H9 (cell line): ENCODE results near the gene PHF11. TPM values are rescaled to one million over a fixed set of nuclear protein-coding genes. Genes with fewer than 3 reads are reported as not detected.

ENCODE experiments used
- DNase-seq: peaks from one replicate; pipeline ENCODE4 v3.0.0-alpha.2; 2017
- H2AFZ ChIP-seq: one replicate; pipeline ENCODE4 v1.6.1; 2013; ENCODE audit warnings: mild to moderate bottlenecking, low read length, control low read depth, moderate library complexity
- H2AK5ac ChIP-seq: 2 replicates; pipeline ENCODE4 v1.6.1; 2013; ENCODE audit warnings: low read length, control low read depth, mixed read lengths; ENCODE audit not compliant: insufficient read length
- H2BK120ac ChIP-seq: one replicate; pipeline ENCODE4 v1.6.1; 2013; ENCODE audit warnings: low read depth, mild to moderate bottlenecking, low read length, control low read depth, inconsistent platforms; ENCODE audit not compliant: poor library complexity, severe bottlenecking
- H2BK12ac ChIP-seq: 2 replicates; pipeline ENCODE4 v1.6.1; 2013; ENCODE audit warnings: low read length, control low read depth, mixed read lengths, low read depth; ENCODE audit not compliant: insufficient read length
- H2BK15ac ChIP-seq: 2 replicates; pipeline ENCODE4 v1.6.1; 2013; ENCODE audit warnings: low read depth, low read length, control low read depth
- H2BK20ac ChIP-seq: one replicate; pipeline ENCODE4 v1.6.1; 2013; ENCODE audit warnings: low read depth, mild to moderate bottlenecking, low read length, control low read depth, inconsistent platforms; ENCODE audit not compliant: poor library complexity, severe bottlenecking
- H2BK5ac ChIP-seq: 2 replicates; pipeline ENCODE4 v1.6.1; 2013; ENCODE audit warnings: low read length, control low read depth, mixed read lengths; ENCODE audit not compliant: insufficient read length
- H3K14ac ChIP-seq: 2 replicates; pipeline ENCODE4 v1.6.1; 2013; ENCODE audit warnings: low read length, control low read depth; ENCODE audit not compliant: insufficient read depth
- H3K18ac ChIP-seq: 2 replicates; pipeline ENCODE4 v1.6.1; 2013; ENCODE audit warnings: low read depth, mild to moderate bottlenecking, mixed read lengths, low read length, control low read depth; ENCODE audit not compliant: insufficient read length
- H3K23ac ChIP-seq: 2 replicates; pipeline ENCODE4 v1.6.1; 2013; ENCODE audit warnings: low read length, control low read depth, mixed read lengths, low read depth; ENCODE audit not compliant: insufficient read length
- H3K23me2 ChIP-seq: 2 replicates; pipeline ENCODE4 v1.6.1; 2013; ENCODE audit warnings: low read depth, mild to moderate bottlenecking, mixed read lengths, low read length, control low read depth; ENCODE audit not compliant: insufficient read length, poor library complexity, severe bottlenecking
- H3K27ac ChIP-seq: 2 replicates; pipeline ENCODE4 v1.5.1; 2013; ENCODE audit warnings: low read length, control low read depth, mixed read lengths, low read depth; ENCODE audit not compliant: insufficient read length
- H3K27me3 ChIP-seq: 2 replicates; pipeline ENCODE4 v1.6.1; 2013; ENCODE audit warnings: low read length, control low read depth, inconsistent platforms; ENCODE audit not compliant: insufficient read depth
- H3K4ac ChIP-seq: 2 replicates; pipeline ENCODE4 v1.6.1; 2013; ENCODE audit warnings: low read depth, mild to moderate bottlenecking, control low read depth, inconsistent platforms, low read length, moderate library complexity
- H3K4me1 ChIP-seq: 2 replicates; pipeline ENCODE4 v1.6.1; 2013; ENCODE audit warnings: low read length, control low read depth, inconsistent platforms; ENCODE audit not compliant: insufficient read depth
- H3K4me2 ChIP-seq: 2 replicates; pipeline ENCODE4 v1.6.1; 2013; ENCODE audit warnings: low read length, control low read depth, mixed read lengths; ENCODE audit not compliant: insufficient read length, insufficient read depth
- H3K56ac ChIP-seq: 2 replicates; pipeline ENCODE4 v1.6.1; 2013; ENCODE audit warnings: low read depth, mild to moderate bottlenecking, mixed read lengths, low read length, control low read depth; ENCODE audit not compliant: insufficient read length
- H3K79me1 ChIP-seq: 2 replicates; pipeline ENCODE4 v1.6.1; 2013; ENCODE audit warnings: low read depth, mild to moderate bottlenecking, moderate library complexity, low read length, control low read depth, inconsistent platforms; ENCODE audit not compliant: insufficient read depth, poor library complexity, severe bottlenecking
- H3K79me2 ChIP-seq: 2 replicates; pipeline ENCODE4 v1.6.1; 2013; ENCODE audit warnings: low read length, control low read depth, inconsistent platforms; ENCODE audit not compliant: insufficient read depth
- H3K9ac ChIP-seq: 2 replicates; pipeline ENCODE4 v1.6.1; 2013; ENCODE audit warnings: low read length, control low read depth, mixed read lengths; ENCODE audit not compliant: insufficient read length; ENCODE audit errors: extremely low read depth
- H3K9me3 ChIP-seq: one replicate; pipeline ENCODE4 v1.6.1; 2013; ENCODE audit warnings: low read depth, low read length, inconsistent platforms; ENCODE audit not compliant: control insufficient read depth
- H3T11ph ChIP-seq: one replicate; pipeline ENCODE4 v1.6.1; 2013; ENCODE audit warnings: mild to moderate bottlenecking, low read length, control low read depth, inconsistent platforms
- H4K20me1 ChIP-seq: one replicate; pipeline ENCODE4 v1.6.1; 2013; ENCODE audit not compliant: control insufficient read depth, insufficient read length, insufficient read depth
- H4K5ac ChIP-seq: 2 replicates; pipeline ENCODE4 v1.6.1; 2013; ENCODE audit warnings: low read depth, mild to moderate bottlenecking, mixed read lengths, low read length, control low read depth; ENCODE audit not compliant: insufficient read length
- H4K8ac ChIP-seq: replicated peaks from 2 replicates; pipeline ENCODE4 v1.6.1; 2013; ENCODE audit warnings: low read length, control low read depth, mixed read lengths, low read depth; ENCODE audit not compliant: insufficient read length
- H4K91ac ChIP-seq: 2 replicates; pipeline ENCODE4 v1.6.1; 2013; ENCODE audit warnings: low read depth, mild to moderate bottlenecking, moderate library complexity, mixed read lengths, low read length, control low read depth; ENCODE audit not compliant: insufficient read length
- H3K27ac Mint-ChIP-seq, 3 experiments: 2 replicates in 2 of 3; 3 replicates in 1 of 3; pipeline ENCODE4 v1.8.0; 2020 to 2021; ENCODE audit warnings: mixed read lengths in 3 of 3, mild to moderate bottlenecking in 1 of 3, moderate library complexity in 1 of 3
- H3K27me3 Mint-ChIP-seq: 2 replicates; pipeline ENCODE4 v1.8.0; 2021; ENCODE audit warnings: low read depth, mild to moderate bottlenecking, moderate library complexity, mixed read lengths
- H3K36me3 Mint-ChIP-seq, 3 experiments: 2 replicates in 2 of 3; 3 replicates in 1 of 3; pipeline ENCODE4 v1.8.0; 2020 to 2021; ENCODE audit warnings: low read depth in 3 of 3, mixed read lengths in 3 of 3; ENCODE audit not compliant: insufficient read depth in 1 of 3
- H3K4me1 Mint-ChIP-seq, 2 experiments: 2 replicates each; pipeline ENCODE4 v1.8.0; 2020; ENCODE audit warnings: mixed read lengths in 2 of 2
- H3K4me3 Mint-ChIP-seq, 2 experiments: 2 replicates in 1 of 2; 3 replicates in 1 of 2; pipeline ENCODE4 v1.8.0; 2020 to 2021; ENCODE audit warnings: mild to moderate bottlenecking in 2 of 2, mixed read lengths in 2 of 2, moderate library complexity in 1 of 2
- H3K9me3 Mint-ChIP-seq, 2 experiments: 2 replicates in 1 of 2; 3 replicates in 1 of 2; pipeline ENCODE4 v1.8.0; 2020; ENCODE audit warnings: mild to moderate bottlenecking in 2 of 2, mixed read lengths in 2 of 2, moderate library complexity in 1 of 2
- CTCF ChIP-seq: fragments of 200-600 bp; sonication (generic); conservative IDR thresholded peaks from 3 replicates; pipeline ENCODE4 v1.8.0; 2021; ENCODE audit warnings: antibody characterized with exemption, mild to moderate bottlenecking
- WGBS: extraction: QIAGEN DNeasy Blood & Tissue Kit; methylation state at CpG from one replicate; pipeline ENCODE4 v1.1.7; 2013; ENCODE audit warnings: missing lambda C conversion rate, low lambda C conversion rate, mixed read lengths; ENCODE audit not compliant: insufficient read length; ENCODE audit errors: extremely low coverage; 5-methylcytosine and 5-hydroxymethylcytosine counted together
- long read RNA-seq: library from polyadenylated mRNA; unstranded; transcript quantifications from one replicate; pipeline ENCODE4 v2.0.0, GENCODE V29; 2020
- total RNA-seq: library from RNA; stranded (reverse); gene quantifications from 2 replicates; pipeline ENCODE4 v1.2.1, GENCODE V29; 2021

The PHF11 gene
- 11.5 and 13.5 TPM in 2 replicates for total RNA-seq
- long read RNA-seq, transcript PHF11-202 (10 exons, 1,359 nt): major isoform, 25 of 40 reads
- long read RNA-seq, partial matches to known transcripts: 1 of 40 reads
- long read RNA-seq, other reads (novel, unspliced or antisense): 10 of 40 reads

GRCh38 chr13:49495783-49496762 lies at the start of gene PHF11:
Gene PHF11, plus strand, starts transcription at chr13:49495953. Its CDS starts 49 bp downstream, at chr13:49496002.
- Histone ChIP-seq H2BK12ac (no peak within 1 kb of the TSS), H2BK5ac (no peak within 1 kb of the TSS), H3K79me1 (no peaks in the 10 kb centered on the region), H3K18ac (peak within 1 kb of the TSS; percentile 74), H2BK15ac (no peak within 1 kb of the TSS), H4K91ac (no peak within 1 kb of the TSS), H3K56ac (no peak within 1 kb of the TSS), H4K8ac (no peak within 1 kb of the TSS), H3K27me3 (no peaks in the 10 kb centered on the region), H3K9me3 (no peaks in the 10 kb centered on the region), H3T11ph (no peak within 1 kb of the TSS), H2AFZ (peak within 1 kb of the TSS; percentile 52), H3K27ac (no peak within 1 kb of the TSS), H4K20me1 (no peaks in the 10 kb centered on the region), H3K4me1 (no peaks in the 10 kb centered on the region), H3K14ac (peak within 1 kb of the TSS; percentile 54), H3K23ac (no peak within 1 kb of the TSS), H3K9ac (peak within 1 kb of the TSS; percentile 57), H2BK120ac (no peak within 1 kb of the TSS), H3K4ac (no peak within 1 kb of the TSS), H3K23me2 (no peaks in the 10 kb centered on the region), H4K5ac (no peak within 1 kb of the TSS), H3K79me2 (no peaks in the 10 kb centered on the region), H2BK20ac (no peak within 1 kb of the TSS), H3K4me2 (peak within 1 kb of the TSS; percentile 47), H2AK5ac (no peak within 1 kb of the TSS)
- peak within 1 kb of the TSS; percentile 86 to 87 for H3K4me3 Mint-ChIP-seq
- no peaks in the 10 kb centered on the region for H3K9me3 Mint-ChIP-seq
- peaks cover 2% of the 10 kb centered on the region in 2 experiments; a peak in 2 of 4 replicates for H3K4me1 Mint-ChIP-seq
- no peaks in the 10 kb centered on the region; the same call in 1 of the 2 replicates for H3K27me3 Mint-ChIP-seq
- DNase-seq: peak; percentile 74
- no peaks in the 10 kb centered on the region; a peak in 2 of 7 replicates for H3K36me3 Mint-ChIP-seq
- peak; percentile 45 for TF ChIP-seq CTCF
- WGBS: no CpG with 5 or more reads among the region's 71 CpGs
- peak within 1 kb of the TSS; percentile 85 to 97 (median 92) for H3K27ac Mint-ChIP-seq
